GM23338 (cell line): ENCODE results near the gene NFIA. TPM values are rescaled to one million over a fixed set of nuclear protein-coding genes. Genes with fewer than 3 reads are reported as not detected.

ENCODE experiments used
- ATAC-seq: fragments of 200-7000 bp; cut with Tn5 transposase; 3 replicates; pipeline ENCODE4 v1.9.1; 2020
- DNase-seq: peaks from one replicate; pipeline ENCODE4 v3.0.0-alpha.2; 2015; ENCODE audit warnings: low spot score
- H2AFZ ChIP-seq: fragments of 200-600 bp; sonication (generic); 2 replicates; pipeline ENCODE4 v1.8.0; 2016; ENCODE audit warnings: antibody characterized with exemption, mild to moderate bottlenecking, moderate library complexity
- H3F3A ChIP-seq: fragments of 200-600 bp; sonication (generic); replicated peaks from 2 replicates; pipeline ENCODE4 v1.8.0; 2017; ENCODE audit warnings: antibody characterized with exemption, mixed run types, low read depth
- H3K27ac ChIP-seq: fragments of 200-600 bp; sonication (generic); 2 replicates; pipeline ENCODE4 v1.6.1; 2016; ENCODE audit warnings: low read depth
- H3K27me3 ChIP-seq: fragments of 200-600 bp; sonication (generic); 2 replicates; pipeline ENCODE4 v1.8.0; 2016; ENCODE audit warnings: mild to moderate bottlenecking, mixed run types, moderate library complexity; ENCODE audit not compliant: insufficient read depth
- H3K36me3 ChIP-seq: fragments of 200-600 bp; sonication (generic); 2 replicates; pipeline ENCODE4 v1.8.0; 2016; ENCODE audit warnings: mild to moderate bottlenecking; ENCODE audit not compliant: insufficient read depth
- H3K4me1 ChIP-seq: fragments of 200-600 bp; sonication (generic); 2 replicates; pipeline ENCODE4 v1.8.0; 2016; ENCODE audit warnings: mild to moderate bottlenecking, moderate library complexity; ENCODE audit not compliant: insufficient read depth
- H3K4me2 ChIP-seq: fragments of 200-600 bp; sonication (generic); 2 replicates; pipeline ENCODE4 v1.7.1; 2017; ENCODE audit warnings: mixed run types
- H3K4me3 ChIP-seq: fragments of 200-600 bp; sonication (generic); 2 replicates; pipeline ENCODE4 v1.6.1; 2016; ENCODE audit warnings: mixed run types
- H3K79me2 ChIP-seq: fragments of 200-600 bp; sonication (generic); replicated peaks from 2 replicates; pipeline ENCODE4 v1.8.0; 2017; ENCODE audit warnings: mild to moderate bottlenecking; ENCODE audit not compliant: insufficient read depth
- H3K9me2 ChIP-seq: fragments of 200-600 bp; sonication (generic); 2 replicates; pipeline ENCODE4 v1.8.0; 2017; ENCODE audit not compliant: insufficient read depth
- H4K20me1 ChIP-seq: fragments of 200-600 bp; sonication (generic); replicated peaks from 2 replicates; pipeline ENCODE4 v1.8.0; 2017; ENCODE audit warnings: mild to moderate bottlenecking; ENCODE audit not compliant: insufficient read depth
- H3K27ac Mint-ChIP-seq: 2 replicates; pipeline ENCODE4 v1.8.0; 2020; ENCODE audit warnings: inconsistent platforms, mild to moderate bottlenecking, moderate library complexity, mixed read lengths
- H3K27me3 Mint-ChIP-seq: 3 replicates; pipeline ENCODE4 v1.8.0; 2022; ENCODE audit warnings: low read depth, mild to moderate bottlenecking, moderate library complexity, mixed read lengths, inconsistent platforms; ENCODE audit not compliant: insufficient read depth, poor library complexity
- H3K36me3 Mint-ChIP-seq: 3 replicates; pipeline ENCODE4 v1.8.0; 2021; ENCODE audit warnings: low read depth, mild to moderate bottlenecking, inconsistent platforms, moderate library complexity, mixed read lengths
- H3K4me1 Mint-ChIP-seq: 3 replicates; pipeline ENCODE4 v1.8.0; 2020; ENCODE audit warnings: mild to moderate bottlenecking, inconsistent platforms, mixed read lengths
- H3K4me3 Mint-ChIP-seq: 3 replicates; pipeline ENCODE4 v1.8.0; 2021; ENCODE audit warnings: moderate library complexity, mild to moderate bottlenecking, inconsistent platforms, mixed read lengths
- H3K9me3 Mint-ChIP-seq: 3 replicates; pipeline ENCODE4 v1.8.0; 2020; ENCODE audit warnings: moderate library complexity, mild to moderate bottlenecking, inconsistent platforms, mixed read lengths
- CREB1 ChIP-seq: fragments of 250-450 bp; sonication (Bioruptor Pico); IDR thresholded peaks from 2 replicates; pipeline ENCODE4 v1.5.0; 2020; ENCODE audit warnings: low read depth, mild to moderate bottlenecking, moderate library complexity
- CTCF ChIP-seq, 2 experiments: fragments of 200-600 bp in 1 of 2; sonication (generic) in 1 of 2; conservative IDR thresholded peaks; 2 replicates each; pipeline versions ENCODE4 v1.5.1 to v1.6.1; 2016 to 2017; ENCODE audit warnings: antibody characterized with exemption in 2 of 2, low read depth in 2 of 2, mild to moderate bottlenecking in 2 of 2, moderate library complexity in 1 of 2
- ETS1 ChIP-seq: IDR thresholded peaks from 2 replicates; pipeline ENCODE4 v1.6.1; 2016; ENCODE audit warnings: antibody characterized with exemption
- EZH2 ChIP-seq: fragments of 200-600 bp; sonication (generic); IDR thresholded peaks from one replicate; pipeline ENCODE4 v1.8.0; 2017; ENCODE audit warnings: antibody characterized with exemption, mild to moderate bottlenecking, low read depth; ENCODE audit not compliant: unreplicated experiment
- EZH2phosphoT487 ChIP-seq: fragments of 200-600 bp; sonication (generic); IDR thresholded peaks from one replicate; pipeline ENCODE4 v1.8.1; 2018; ENCODE audit warnings: antibody characterized with exemption; ENCODE audit not compliant: unreplicated experiment
- JUNB ChIP-seq: IDR thresholded peaks from one replicate; pipeline ENCODE4 v1.6.1; 2016; ENCODE audit warnings: antibody characterized with exemption; ENCODE audit not compliant: unreplicated experiment
- NANOG ChIP-seq: IDR thresholded peaks from 2 replicates; pipeline ENCODE4 v1.6.1; 2016; ENCODE audit warnings: antibody characterized with exemption, borderline replicate concordance
- POLR2AphosphoS5 ChIP-seq: IDR thresholded peaks from 2 replicates; pipeline ENCODE4 v1.6.1; 2016; ENCODE audit warnings: antibody characterized with exemption, low read depth
- REST ChIP-seq: IDR thresholded peaks from one replicate; pipeline ENCODE4 v1.6.1; 2018; ENCODE audit warnings: antibody characterized with exemption; ENCODE audit not compliant: unreplicated experiment
- STAT1 ChIP-seq: IDR thresholded peaks from one replicate; pipeline ENCODE4 v1.6.1; 2016; ENCODE audit warnings: antibody characterized with exemption; ENCODE audit not compliant: unreplicated experiment
- ZNF114 ChIP-seq: fragments of 250-450 bp; sonication (Bioruptor Pico); IDR thresholded peaks from 2 replicates; pipeline ENCODE4 v1.5.0; 2020; ENCODE audit warnings: mild to moderate bottlenecking, moderate library complexity
- ZNF331 ChIP-seq: fragments of 250-450 bp; sonication (Bioruptor Pico); IDR thresholded peaks from 2 replicates; pipeline ENCODE4 v1.5.0; 2020; ENCODE audit warnings: low read depth, mild to moderate bottlenecking, moderate library complexity
- ZNF462 ChIP-seq: fragments of 250-450 bp; sonication (Bioruptor Pico); IDR thresholded peaks from 2 replicates; pipeline ENCODE4 v1.5.0; 2020; ENCODE audit warnings: mild to moderate bottlenecking, moderate library complexity
- polyA plus RNA-seq: library from polyadenylated mRNA; unstranded; fragments of >200 nt; fragmentation: Nextera tagmentation; extraction: Ambion mirVana; gene quantifications from 2 replicates; pipeline ENCODE4 v1.2.1, GENCODE V29; 2016
- total RNA-seq: library from RNA; depleted of rRNA; stranded (reverse); fragments of >200 nt; shearing (Covaris generic); gene quantifications from 2 replicates; pipeline ENCODE4 v1.2.3, GENCODE V29; 2014

The NFIA gene
- total and polyA plus RNA-seq, 2 experiments from 2014 or later, result 0.97 to 2.3 TPM

DNA sequence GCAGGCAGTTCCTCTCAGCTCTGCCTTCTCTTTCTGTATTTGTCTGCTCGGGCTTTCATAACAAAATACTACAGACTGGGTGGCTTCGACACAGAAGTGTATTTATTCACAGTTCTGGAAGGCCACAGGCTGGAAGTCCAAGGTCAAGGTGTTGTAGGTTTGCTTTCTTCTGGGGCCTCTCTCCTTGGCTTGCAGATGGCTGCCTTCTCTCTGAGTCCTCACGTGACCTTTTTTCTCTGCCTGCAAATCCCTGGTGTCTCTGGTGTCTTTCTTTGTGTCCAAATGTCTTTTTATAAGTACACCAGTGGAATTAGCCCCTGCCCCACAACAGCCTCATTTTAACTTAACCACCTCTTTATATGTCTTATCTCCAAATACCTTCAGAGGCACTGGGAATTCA lies 392.6 kb downstream of the NFIA start:
- DNase-seq, result no peak
- no peak for TF ChIP-seq STAT1
- TF ChIP-seq NANOG, result no peak
- TF ChIP-seq EZH2phosphoT487, result no peak
- no peak for TF ChIP-seq REST
- TF ChIP-seq JUNB, result no peak
- TF ChIP-seq ETS1, result no peak
- no peak for TF ChIP-seq CTCF (conservative IDR thresholded peaks at IDR 0.05; ENCODE audit: low read depth in 2 of 2)
- no peak for TF ChIP-seq ZNF114 (CRISPR knock-in tag)
- TF ChIP-seq ZNF462 (CRISPR knock-in tag), result no peak
- TF ChIP-seq POLR2AphosphoS5, result no peak
- TF ChIP-seq EZH2, result no peak
- no peak for TF ChIP-seq CREB1 (CRISPR knock-in tag)
- TF ChIP-seq ZNF331 (CRISPR knock-in tag), result no peak
- H3F3A ChIP-seq, result no peaks in the 10 kb centered on the region
- no peak for ATAC-seq
- H3K4me3 Mint-ChIP-seq, result no peak overlapping the region
- no peaks in the 10 kb centered on the region for H3K79me2 ChIP-seq
- 0 out of 2 replicates have a peak, but pooled peaks cover 3% of the 10 kb centered on the region for H4K20me1 ChIP-seq
- peaks cover 95% of the 10 kb centered on the region for H3K27me3 ChIP-seq
- peaks cover 86% of the 10 kb centered on the region for H3K27me3 Mint-ChIP-seq
- no peaks in the 10 kb centered on the region; the same call in 2 of the 3 replicates for H3K4me1 Mint-ChIP-seq
- H3K4me1 ChIP-seq, result no peaks in the 10 kb centered on the region
- no peak overlapping the region for H3K4me3 ChIP-seq
- H3K9me3 Mint-ChIP-seq, result no peaks in the 10 kb centered on the region
- no peaks in the 10 kb centered on the region for H3K36me3 Mint-ChIP-seq
- H2AFZ ChIP-seq, result no peak overlapping the region
- H3K4me2 ChIP-seq, result no peak overlapping the region
- no peaks in the 10 kb centered on the region for H3K9me2 ChIP-seq
- H3K36me3 ChIP-seq, result no peaks in the 10 kb centered on the region
- H3K27ac Mint-ChIP-seq, result no peak overlapping the region
- no peak overlapping the region for H3K27ac ChIP-seq
